GM12878 (cell line): ENCODE measurements around the gene TRERF1. TPM values are rescaled to one million over a fixed set of nuclear protein-coding genes. Genes with fewer than 3 reads are reported as not detected.
"Not testable (repeated sequence)": the region's sequence is repeated elsewhere in the genome, so short reads cannot be mapped to it uniquely, and the experiment has no call there.

Source experiments
- ATAC-seq: fragments of 200-7000 bp; cut with Tn5 transposase; 3 replicates; pipeline ENCODE4 v1.9.1; 2020; ENCODE audit warnings: mild to moderate bottlenecking, moderate library complexity
- BruUV-seq: library from RNA; stranded (reverse); fragments of 400-500 nt; replicated peaks from 2 replicates; lab custom pipeline; 2021; lab: Mats Ljungman, UMichigan
- CTCF ChIA-PET: fragments of 300-600 bp; sonication (Branson Sonifier 250); formaldehyde crosslinking; extraction: SDS; loops from one replicate; lab custom pipeline; 2021; ENCODE audit warnings: inconsistent platforms; lab: Yijun Ruan, JAX
- POLR2A ChIA-PET: fragments of 350-600 bp; formaldehyde crosslinking; extraction: SDS; loops from one replicate; lab custom pipeline; 2021; ENCODE audit warnings: inconsistent platforms; lab: Charles Lee
- RAD21 ChIA-PET: fragments of 300-600 bp; sonication (Branson Sonifier 250); formaldehyde crosslinking; loops from one replicate; lab custom pipeline; 2023; ENCODE audit warnings: antibody characterized with exemption; ENCODE audit not compliant: unreplicated experiment; lab: Charles Lee
- SMC1A ChIA-PET: fragments of 300-600 bp; sonication (Branson Sonifier 250); formaldehyde crosslinking; loops from one replicate; lab custom pipeline; 2023; ENCODE audit not compliant: unreplicated experiment, uncharacterized antibody; lab: Charles Lee
- DNase-seq: peaks from one replicate; pipeline ENCODE4 v3.0.0-alpha.2; 2011; ENCODE audit warnings: low read depth, low spot score
- FAIRE-seq: peaks from 3 replicates; lab custom pipeline; 2011; peaks lifted over from hg19 to GRCh38; lab: Jason Lieb, UNC
- H2AFZ ChIP-seq: 2 replicates; pipeline ENCODE4 v1.6.0; 2011; ENCODE audit warnings: low read depth, low read length, control low read depth; ENCODE audit not compliant: control insufficient read depth
- H3K27ac ChIP-seq: 2 replicates; pipeline ENCODE4 v1.5.1; 2011; ENCODE audit warnings: control low read depth; ENCODE audit not compliant: control insufficient read depth, insufficient read depth
- H3K27me3 ChIP-seq, 2 experiments: replicated peaks in 1 of 2; 2 replicates each; pipeline versions ENCODE4 v1.6.0 to v1.6.1; 2011; ENCODE audit warnings: low read length in 1 of 2; ENCODE audit not compliant: control insufficient read depth in 2 of 2, insufficient read depth in 2 of 2
- H3K36me3 ChIP-seq, 2 experiments: 2 replicates each; pipeline ENCODE4 v1.5.1; 2011; ENCODE audit warnings: low read length in 1 of 2; ENCODE audit not compliant: control insufficient read depth in 2 of 2, insufficient read depth in 2 of 2
- H3K4me1 ChIP-seq: 2 replicates; pipeline ENCODE4 v1.6.1; 2011; ENCODE audit warnings: mild to moderate bottlenecking, low read length, moderate library complexity, mixed read lengths; ENCODE audit not compliant: control insufficient read depth, insufficient read depth
- H3K4me2 ChIP-seq: 2 replicates; pipeline ENCODE4 v1.6.0; 2011; ENCODE audit warnings: control low read depth; ENCODE audit not compliant: control insufficient read depth, insufficient read depth
- H3K4me3 ChIP-seq: fragments of 200-600 bp; sonication (generic); 2 replicates; pipeline ENCODE4 v1.5.1; 2016
- H3K79me2 ChIP-seq: 2 replicates; pipeline ENCODE4 v1.6.0; 2011; ENCODE audit warnings: low read length; ENCODE audit not compliant: control insufficient read depth, insufficient read depth
- H3K9ac ChIP-seq: 2 replicates; pipeline ENCODE4 v1.8.0; 2011; ENCODE audit warnings: low read length, control low read depth, mixed read lengths; ENCODE audit not compliant: control insufficient read depth, insufficient read depth
- H3K9me3 ChIP-seq: replicated peaks from 3 replicates; pipeline ENCODE4 v1.5.1; 2011; ENCODE audit warnings: mild to moderate bottlenecking, low read length; ENCODE audit not compliant: control insufficient read depth, insufficient read depth
- H4K20me1 ChIP-seq: 2 replicates; pipeline ENCODE4 v1.6.0; 2011; ENCODE audit not compliant: control insufficient read depth, insufficient read depth
- CREM ChIP-seq: IDR thresholded peaks from 2 replicates; pipeline ENCODE4 v1.6.1; 2014; ENCODE audit warnings: antibody characterized with exemption, low read depth
- ESRRA ChIP-seq: IDR thresholded peaks from 2 replicates; pipeline ENCODE4 v1.6.1; 2012; ENCODE audit warnings: mild to moderate bottlenecking, low read length, improper control_type of control experiment
- NFYB ChIP-seq: IDR thresholded peaks from 2 replicates; pipeline ENCODE4 v1.6.1; 2011; ENCODE audit warnings: low read depth, mild to moderate bottlenecking, low read length, improper control_type of control experiment, moderate library complexity; ENCODE audit not compliant: insufficient read depth
- PKNOX1 ChIP-seq: fragments of 450-650 bp; IDR thresholded peaks from 2 replicates; pipeline ENCODE4 v1.6.1; 2016; ENCODE audit warnings: mild to moderate bottlenecking
- SREBF2 ChIP-seq: IDR thresholded peaks from 2 replicates; pipeline ENCODE4 v1.6.1; 2012; ENCODE audit warnings: mild to moderate bottlenecking, low read length
- USF2 ChIP-seq: IDR thresholded peaks from 2 replicates; pipeline ENCODE4 v1.6.1; 2011; ENCODE audit warnings: low read depth, low read length, improper control_type of control experiment, borderline replicate concordance
- ZBTB11 ChIP-seq: fragments of 450-650 bp; formaldehyde crosslinking; IDR thresholded peaks from 2 replicates; pipeline ENCODE4 v1.5.0; 2022; ENCODE audit warnings: mild to moderate bottlenecking, missing genetic modification characterization
- WGBS: methylation state at CpG from one replicate; pipeline ENCODE4 v1.1.6; 2016; ENCODE audit warnings: low lambda C conversion rate; ENCODE audit not compliant: insufficient replicate concordance, insufficient coverage; ENCODE audit errors: missing lambda C conversion rate; 5-methylcytosine and 5-hydroxymethylcytosine counted together
- in situ Hi-C: fragments of 300-500 bp; cut with MboI; formaldehyde crosslinking; loops from 9 replicates; pipeline ENCODE4 v1.14.3; 2018; ENCODE audit warnings: mixed read lengths
- intact Hi-C: fragments of 100-400 bp; cut with micrococcal nuclease; formaldehyde crosslinking; loops from one replicate; pipeline ENCODE4 v1.14.2; 2022; ENCODE audit not compliant: unreplicated experiment
- polyA plus RNA-seq, 11 experiments: library from polyadenylated mRNA; depleted of rRNA in 4 of 11; unstranded in 6 of 11; stranded (reverse) in 5 of 11; fragments of >200 nt; fragmentation: Nextera tagmentation in 4 of 11; fragmentation: Illumina TruSeq in 1 of 11; extraction: Ambion mirVana in 4 of 11; extraction: Trizol in 1 of 11; gene quantifications; 1 replicate in 1 of 11; 2 replicates in 10 of 11; pipeline versions ENCODE4 v1.2.1 to v1.2.3, GENCODE V29; 2011 to 2016; ENCODE audit warnings: inconsistent platforms in 2 of 11, missing spikeins in 2 of 11, low read depth in 1 of 11
- total RNA-seq, 4 experiments: library from RNA; depleted of rRNA in 3 of 4; stranded (reverse); fragments of >200 nt in 3 of 4; fragmentation: Illumina TruSeq in 1 of 4; extraction: Trizol in 1 of 4; gene quantifications; 2 replicates each; pipeline versions ENCODE4 v1.2.1 to v1.2.3, GENCODE V29; 2013 to 2021

Gene TRERF1
- total and polyA plus RNA-seq, 10 of the 15 experiments (the other 5 are each of a cell fraction or from before 2014, with no cell fraction given): 2.2 to 19.4 (median 7.2) TPM

GRCh38 chr6:42467651-42468050 lies 15.9 kb upstream of the TRERF1 start:
- 0% methylated on average over 1 of the region's 1 CpG for WGBS
- intact Hi-C loops: no loop called here
- Histone ChIP-seq H3K4me2 (no peak overlapping the region), H2AFZ (no peak overlapping the region)
- SMC1A ChIA-PET: interaction anchor here (1.0 kb wide), 1 partner anchor 80 kb away, joined by 3 read pairs; no protein-coding TSS in a partner anchor
- BruUV-seq: no TSS peak
- no peak for ATAC-seq
- TF ChIP-seq ESRRA (no peak), USF2 (no peak), SREBF2 (no peak), NFYB (no peak), CREM (no peak), PKNOX1 (no peak), ZBTB11 (no peak)
- TF ChIP-seq, all 136 proteins: peak for 0
- H3K36me3 ChIP-seq: no peaks in the 10 kb centered on the region
- ChIA-PET CTCF (interaction anchor here (1.3 kb wide), 1 partner anchor 23 kb away, joined by 3 read pairs; no protein-coding TSS in a partner anchor), POLR2A (interaction anchor here (0.7 kb wide), 1 partner anchor 173 kb away, joined by 9 read pairs; no protein-coding TSS in a partner anchor), RAD21 (interaction anchor here (2.2 kb wide), 1 partner anchor 80 kb away, joined by 6 read pairs; no protein-coding TSS in a partner anchor)
- in situ Hi-C loops: no loop called here
- H3K27me3 ChIP-seq: no peaks in the 10 kb centered on the region
- H3K27ac ChIP-seq: no peak overlapping the region
- H3K4me3 ChIP-seq: no peak overlapping the region
- H3K9ac ChIP-seq: no peak overlapping the region
- no peaks in the 10 kb centered on the region for H3K79me2 ChIP-seq
- no peak for DNase-seq
- H3K4me1 ChIP-seq: no peaks in the 10 kb centered on the region
- peaks cover 6% of the 10 kb centered on the region; the same call in 2 of the 3 replicates for H3K9me3 ChIP-seq
- no peaks in the 10 kb centered on the region for H4K20me1 ChIP-seq
- FAIRE-seq: no peak

GRCh38 chr6:42466470-42466869 lies 14.7 kb upstream of the TRERF1 start:
- H3K9me3 ChIP-seq, H2AFZ ChIP-seq, H3K4me2 ChIP-seq, H3K9ac ChIP-seq, in situ Hi-C loops, H3K4me3 ChIP-seq, CTCF ChIA-PET, RAD21 ChIA-PET, POLR2A ChIA-PET, H3K79me2 ChIP-seq, H3K4me1 ChIP-seq, intact Hi-C loops, SMC1A ChIA-PET, H3K27me3 ChIP-seq, ATAC-seq, H4K20me1 ChIP-seq, DNase-seq, FAIRE-seq, H3K27ac ChIP-seq, H3K36me3 ChIP-seq, BruUV-seq: not testable (repeated sequence)
- WGBS: no CpG with 5 or more reads among the region's 28 CpGs
